Naive thymus-derived CD8-positive, alpha-beta T cell (primary cell): Measurements from ENCODE around the gene EXOC6. TPM values are rescaled to one million over a fixed set of nuclear protein-coding genes. Genes with fewer than 3 reads are reported as not detected.
"Not testable (repeated sequence)": the region's sequence is repeated elsewhere in the genome, so short reads cannot be mapped to it uniquely, and the experiment has no call there.

Source experiments
- ATAC-seq, 2 donors: fragments of 150-1000 bp; cut with Tn5 transposase in 1 of 2; sonication (Bioruptor Pico), chemical (Tn5 transposase) in 1 of 2; 1 replicate in 1 of 2; 2 replicates in 1 of 2; pipeline ENCODE4 v1.10.0; 2021; ENCODE audit warnings: mild to moderate bottlenecking in 2 of 2, moderate library complexity in 2 of 2
- POLR2A ChIA-PET: fragments of 350-600 bp; sonication (Branson Sonifier 250); formaldehyde crosslinking; loops from one replicate; lab custom pipeline; 2021; ENCODE audit warnings: antibody characterized with exemption; lab: Charles Lee
- DNase-seq, 10 donors: peaks; one replicate each; pipeline versions ENCODE4 v3.0.0 to v3.0.0-alpha.2; 2020 to 2022
- H3K27ac Mint-ChIP-seq, 10 donors: one replicate each; pipeline ENCODE4 v1.8.0; 2020 to 2022; ENCODE audit warnings: mild to moderate bottlenecking in 10 of 10, mixed read lengths in 10 of 10, moderate library complexity in 4 of 10, inconsistent platforms in 1 of 10
- H3K27me3 Mint-ChIP-seq, 5 donors: one replicate each; pipeline ENCODE4 v1.8.0; 2021 to 2022; ENCODE audit warnings: mixed read lengths in 5 of 5
- H3K36me3 Mint-ChIP-seq, 3 donors: one replicate each; pipeline ENCODE4 v1.8.0; 2020 to 2022; ENCODE audit warnings: mixed read lengths in 3 of 3, mild to moderate bottlenecking in 2 of 3, inconsistent platforms in 1 of 3
- H3K4me1 Mint-ChIP-seq, 4 donors: one replicate each; pipeline ENCODE4 v1.8.0; 2021 to 2022; ENCODE audit warnings: mixed read lengths in 4 of 4
- H3K4me3 Mint-ChIP-seq, 10 donors: one replicate each; pipeline ENCODE4 v1.8.0; 2020 to 2022; ENCODE audit warnings: mild to moderate bottlenecking in 10 of 10, mixed read lengths in 10 of 10, moderate library complexity in 6 of 10, inconsistent platforms in 1 of 10
- H3K9me3 Mint-ChIP-seq, 9 donors: one replicate each; pipeline ENCODE4 v1.8.0; 2020 to 2022; ENCODE audit warnings: mixed read lengths in 9 of 9, mild to moderate bottlenecking in 3 of 9, inconsistent platforms in 1 of 9, moderate library complexity in 1 of 9
- polyA plus RNA-seq, 3 donors: library from polyadenylated mRNA; unstranded; fragments of 300-500 nt; fragmentation: Illumina TruSeq; gene quantifications; one replicate each; pipeline ENCODE4 v1.2.3, GENCODE V29; 2021
- total RNA-seq, 8 experiments: library from RNA in 2 of 8; stranded (reverse) in 2 of 8; gene quantifications; one replicate each; pipeline ENCODE4 v1.2.3 and lab custom pipeline; 2021 to 2026

Gene EXOC6
- total and polyA plus RNA-seq, 5 experiments from 2014 or later, result 5.5 to 12.3 (median 6.5) TPM

- DNase-seq (no peak), ATAC-seq (no peak)
- Mint-ChIP-seq H3K9me3 (no peaks in the 10 kb centered on the region), H3K4me3 (no peak overlapping the region), H3K27ac (no peak overlapping the region), H3K36me3 (peaks cover 0 to 9% (median 7%) of the 10 kb centered on the region in 3 donors), H3K27me3 (no peaks in the 10 kb centered on the region), H3K4me1 (no peaks in the 10 kb centered on the region)
- POLR2A ChIA-PET, result no interaction called here
Measured at GRCh38 chr10:92937876-92938275, 89.6 kb downstream of the EXOC6 start.

- Mint-ChIP-seq H3K27ac (no peak overlapping the region), H3K36me3 (peaks cover 0 to 19% (median 15%) of the 10 kb centered on the region in 3 donors), H3K4me1 (no peaks in the 10 kb centered on the region), H3K9me3 (no peaks in the 10 kb centered on the region), H3K27me3 (no peaks in the 10 kb centered on the region), H3K4me3 (no peak overlapping the region)
- ATAC-seq (no peak), DNase-seq (no peak)
- POLR2A ChIA-PET, result no interaction called here
Measured at GRCh38 chr10:92938841-92939240, 90.5 kb downstream of the EXOC6 start.

GRCh38 chr10:92942226-92942625 lies 93.9 kb downstream of the EXOC6 start:
- Mint-ChIP-seq H3K9me3 (no peaks in the 10 kb centered on the region), H3K27me3 (no peaks in the 10 kb centered on the region), H3K4me1 (peaks cover 0 to 1% (median 0%) of the 10 kb centered on the region in 4 donors), H3K36me3 (peaks cover 8 to 42% (median 33%) of the 10 kb centered on the region in 3 donors), H3K4me3 (no peak overlapping the region), H3K27ac (no peak overlapping the region)
- DNase-seq (no peak), ATAC-seq (no peak)
- POLR2A ChIA-PET, result no interaction called here

GRCh38 chr10:92946491-92946890 lies 98.2 kb downstream of the EXOC6 start:
- Mint-ChIP-seq H3K27ac (no peak overlapping the region), H3K4me3 (no peak overlapping the region), H3K36me3 (peaks cover 23 to 73% (median 57%) of the 10 kb centered on the region in 3 donors), H3K27me3 (no peaks in the 10 kb centered on the region), H3K9me3 (peaks cover 0 to 13% (median 0%) of the 10 kb centered on the region in 9 donors), H3K4me1 (peaks cover 0 to 3% (median 0%) of the 10 kb centered on the region in 4 donors)
- DNase-seq (no peak), ATAC-seq (no peak)
- POLR2A ChIA-PET, result no interaction called here

GRCh38 chr10:92952573-92952972 lies 104.3 kb downstream of the EXOC6 start:
- peaks cover 0 to 13% (median 0%) of the 10 kb centered on the region in 9 donors for H3K9me3 Mint-ChIP-seq
- DNase-seq, H3K27ac Mint-ChIP-seq, ATAC-seq, POLR2A ChIA-PET, H3K27me3 Mint-ChIP-seq, H3K4me3 Mint-ChIP-seq, H3K4me1 Mint-ChIP-seq: not testable (repeated sequence)
- peaks cover 15 to 64% (median 40%) of the 10 kb centered on the region in 3 donors for H3K36me3 Mint-ChIP-seq

- H3K36me3 Mint-ChIP-seq, result peaks cover 0 to 54% (median 19%) of the 10 kb centered on the region in 3 donors
Measured at GRCh38 chr10:92957223-92958010, 109.1 kb downstream of the EXOC6 start.

GRCh38 chr10:92961638-92962037 lies 113.3 kb downstream of the EXOC6 start:
- H3K4me1 Mint-ChIP-seq, result no peaks in the 10 kb centered on the region
- no peaks in the 10 kb centered on the region for H3K9me3 Mint-ChIP-seq
- DNase-seq (no peak), ATAC-seq (no peak)
- H3K27me3 Mint-ChIP-seq, result no peaks in the 10 kb centered on the region
- POLR2A ChIA-PET, result no interaction called here
- H3K27ac Mint-ChIP-seq, result peak overlapping the region in 1 of 10 donors; percentile 34
- no peak overlapping the region for H3K4me3 Mint-ChIP-seq
- H3K36me3 Mint-ChIP-seq, result peaks cover 0 to 30% (median 9%) of the 10 kb centered on the region in 3 donors

More at GRCh38 chr10:92957223-92958010, 109.1 kb downstream of the EXOC6 start:
- POLR2A ChIA-PET, result no interaction called here
- no peak overlapping the region for H3K27ac Mint-ChIP-seq
- H3K27me3 Mint-ChIP-seq, result no peaks in the 10 kb centered on the region
- no peak for DNase-seq
- no peaks in the 10 kb centered on the region for H3K4me1 Mint-ChIP-seq
- no peaks in the 10 kb centered on the region for H3K9me3 Mint-ChIP-seq
- ATAC-seq, result no peak
- no peak overlapping the region for H3K4me3 Mint-ChIP-seq

- no peaks in the 10 kb centered on the region for H3K4me1 Mint-ChIP-seq
- H3K4me3 Mint-ChIP-seq, result no peak overlapping the region
- peaks cover 0 to 19% (median 5%) of the 10 kb centered on the region in 3 donors for H3K36me3 Mint-ChIP-seq
- POLR2A ChIA-PET, result no interaction called here
- no peaks in the 10 kb centered on the region for H3K9me3 Mint-ChIP-seq
- DNase-seq (peak in 3 of 10 donors; percentile 18 to 25 (median 18)), ATAC-seq (no peak)
- no peaks in the 10 kb centered on the region for H3K27me3 Mint-ChIP-seq
- H3K27ac Mint-ChIP-seq, result no peak overlapping the region
Measured at GRCh38 chr10:92965314-92965713, 117.0 kb downstream of the EXOC6 start.

- ATAC-seq, result no peak
- peaks cover 0 to 9% (median 0%) of the 10 kb centered on the region in 9 donors for H3K9me3 Mint-ChIP-seq
- H3K27me3 Mint-ChIP-seq, result no peaks in the 10 kb centered on the region
Measured at GRCh38 chr10:92967641-92968040, 119.3 kb downstream of the EXOC6 start.

GRCh38 chr10:92969151-92969550 lies 120.8 kb downstream of the EXOC6 start:
- Mint-ChIP-seq H3K27me3 (no peaks in the 10 kb centered on the region), H3K36me3 (peaks cover 23 to 42% (median 29%) of the 10 kb centered on the region in 3 donors), H3K4me1 (peaks cover 0 to 4% (median 0%) of the 10 kb centered on the region in 4 donors), H3K4me3 (no peak overlapping the region), H3K27ac (no peak overlapping the region), H3K9me3 (peaks cover 0 to 9% (median 0%) of the 10 kb centered on the region in 9 donors)
- ATAC-seq (no peak), DNase-seq (no peak)
- POLR2A ChIA-PET, result no interaction called here

More at GRCh38 chr10:92967641-92968040, 119.3 kb downstream of the EXOC6 start:
- Mint-ChIP-seq H3K27ac (no peak overlapping the region), H3K4me1 (peaks cover 0 to 4% (median 0%) of the 10 kb centered on the region in 4 donors), H3K36me3 (peaks cover 11 to 33% (median 19%) of the 10 kb centered on the region in 3 donors), H3K4me3 (no peak overlapping the region)
- DNase-seq, result no peak
- POLR2A ChIA-PET, result no interaction called here

GRCh38 chr10:92970301-92971070 lies 122.2 kb downstream of the EXOC6 start:
- DNase-seq (no peak), ATAC-seq (no peak)
- POLR2A ChIA-PET, result interaction anchor here (0.6 kb wide), 1 partner anchor 40 kb away, joined by 3 read pairs; no protein-coding TSS in a partner anchor
- no peak overlapping the region for H3K27ac Mint-ChIP-seq
- peaks cover 0 to 9% (median 0%) of the 10 kb centered on the region in 9 donors for H3K9me3 Mint-ChIP-seq
- no peak overlapping the region for H3K4me3 Mint-ChIP-seq
- no peaks in the 10 kb centered on the region for H3K27me3 Mint-ChIP-seq
- peaks cover 0 to 4% (median 0%) of the 10 kb centered on the region in 4 donors for H3K4me1 Mint-ChIP-seq
- peaks cover 23 to 49% (median 32%) of the 10 kb centered on the region in 3 donors for H3K36me3 Mint-ChIP-seq

- Mint-ChIP-seq H3K27ac (peak overlapping the region in 1 of 10 donors; percentile 43), H3K27me3 (no peaks in the 10 kb centered on the region), H3K4me1 (peaks cover 0 to 4% (median 0%) of the 10 kb centered on the region in 4 donors), H3K9me3 (peaks cover 0 to 9% (median 0%) of the 10 kb centered on the region in 9 donors), H3K4me3 (no peak overlapping the region), H3K36me3 (peaks cover 23 to 53% (median 32%) of the 10 kb centered on the region in 3 donors)
- POLR2A ChIA-PET, result interaction anchor here (0.5 kb wide), 1 partner anchor 978 kb away, joined by 3 read pairs; no protein-coding TSS in a partner anchor
- DNase-seq (no peak), ATAC-seq (no peak)
Measured at GRCh38 chr10:92972066-92972870, 123.9 kb downstream of the EXOC6 start.
